ENCODE results near the gene FRMPD3. TPM values are rescaled to one million over a fixed set of nuclear protein-coding genes. Genes with fewer than 3 reads are reported as not detected.

FRMPD3 gene
- polyA plus RNA-seq, 1 donor (not counting 4 experiments of a cell fraction or from before 2014, with no cell fraction given), result not detected

DNA sequence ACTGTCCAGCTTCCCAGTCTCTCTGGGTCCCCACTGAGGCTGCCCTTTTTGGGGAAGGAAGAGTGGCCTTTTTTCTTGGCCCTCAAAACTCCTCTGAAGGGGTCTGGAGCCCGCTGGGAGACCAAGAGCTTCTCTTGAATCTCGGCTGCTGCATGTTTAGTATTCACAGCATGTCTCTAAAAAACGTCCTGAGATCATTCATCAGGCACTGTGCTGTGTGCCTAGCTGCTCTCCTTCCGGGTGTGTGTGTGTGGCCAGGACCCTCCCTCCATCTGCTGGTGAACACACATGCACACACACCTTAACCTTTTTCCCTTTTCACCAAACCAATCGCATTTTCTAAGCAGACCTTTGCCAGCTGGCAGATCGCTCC is 841 bp upstream of the FRMPD3 start:
- Histone ChIP-seq H3K9ac (ENCODE audit: control insufficient read depth, extremely low read depth, insufficient read depth, low read length) (no peak overlapping the region), H3K27ac (ENCODE audit: control insufficient read depth, insufficient read depth, low read length) (no peak overlapping the region), H3K9me3 (ENCODE audit: control insufficient read depth, low read depth, low read length) (no peaks in the 10 kb centered on the region), H3K79me2 (ENCODE audit: control insufficient read depth, insufficient read depth, low read length) (no peaks in the 10 kb centered on the region), H3K9me1 (ENCODE audit: control insufficient read depth, extremely low read depth, insufficient read depth, low read length) (no peaks in the 10 kb centered on the region), H3K27me3 (ENCODE audit: control insufficient read depth, extremely low read depth, insufficient read depth, low read length) (peaks cover 58% of the 10 kb centered on the region), H2AFZ (ENCODE audit: control insufficient read depth, low read length) (no peak overlapping the region), H3K4me1 (ENCODE audit: control insufficient read depth, extremely low read depth, insufficient read depth, low read length) (no peaks in the 10 kb centered on the region), H3K4me2 (ENCODE audit: control insufficient read depth, extremely low read depth, insufficient read depth, low read depth, low read length) (peak overlapping the region; percentile 30), H4K20me1 (ENCODE audit: control insufficient read depth, extremely low read depth, insufficient read depth, low read length) (no peaks in the 10 kb centered on the region), H3K4me3 (ENCODE audit: control insufficient read depth in 2 of 3, extremely low read depth in 1 of 3, insufficient read depth in 2 of 3, low read depth in 1 of 3, low read length in 3 of 3) (no peak overlapping the region), H3K36me3 (ENCODE audit: control insufficient read depth in 2 of 2, extremely low read depth in 1 of 2, insufficient read depth in 2 of 2, low read length in 2 of 2) (no peaks in the 10 kb centered on the region)
- no peak for TF ChIP-seq EZH2 (IDR thresholded peaks at IDR 0.05; ENCODE audit: low read length)
- TF ChIP-seq, protein P1, sequence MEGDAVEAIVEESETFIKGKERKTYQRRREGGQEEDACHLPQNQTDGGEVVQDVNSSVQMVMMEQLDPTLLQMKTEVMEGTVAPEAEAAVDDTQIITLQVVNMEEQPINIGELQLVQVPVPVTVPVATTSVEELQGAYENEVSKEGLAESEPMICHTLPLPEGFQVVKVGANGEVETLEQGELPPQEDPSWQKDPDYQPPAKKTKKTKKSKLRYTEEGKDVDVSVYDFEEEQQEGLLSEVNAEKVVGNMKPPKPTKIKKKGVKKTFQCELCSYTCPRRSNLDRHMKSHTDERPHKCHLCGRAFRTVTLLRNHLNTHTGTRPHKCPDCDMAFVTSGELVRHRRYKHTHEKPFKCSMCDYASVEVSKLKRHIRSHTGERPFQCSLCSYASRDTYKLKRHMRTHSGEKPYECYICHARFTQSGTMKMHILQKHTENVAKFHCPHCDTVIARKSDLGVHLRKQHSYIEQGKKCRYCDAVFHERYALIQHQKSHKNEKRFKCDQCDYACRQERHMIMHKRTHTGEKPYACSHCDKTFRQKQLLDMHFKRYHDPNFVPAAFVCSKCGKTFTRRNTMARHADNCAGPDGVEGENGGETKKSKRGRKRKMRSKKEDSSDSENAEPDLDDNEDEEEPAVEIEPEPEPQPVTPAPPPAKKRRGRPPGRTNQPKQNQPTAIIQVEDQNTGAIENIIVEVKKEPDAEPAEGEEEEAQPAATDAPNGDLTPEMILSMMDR (optimal IDR thresholded peaks at IDR 0.05 in 1 of 3, IDR thresholded peaks at IDR 0.05 in 1 of 3, conservative IDR thresholded peaks at IDR 0.05 in 1 of 3; ENCODE audit: extremely low read depth in 1 of 3, insufficient read depth in 2 of 3, low read length in 3 of 3), result no peak
- no peak for DNase-seq (ENCODE audit: low read depth, low spot score)
- dilution Hi-C loops (cut with MboI; ENCODE audit: extremely low pct_ligation_motif_present, low sequenced_read_pairs), result no loop called here
- no peak for FAIRE-seq

DNA sequence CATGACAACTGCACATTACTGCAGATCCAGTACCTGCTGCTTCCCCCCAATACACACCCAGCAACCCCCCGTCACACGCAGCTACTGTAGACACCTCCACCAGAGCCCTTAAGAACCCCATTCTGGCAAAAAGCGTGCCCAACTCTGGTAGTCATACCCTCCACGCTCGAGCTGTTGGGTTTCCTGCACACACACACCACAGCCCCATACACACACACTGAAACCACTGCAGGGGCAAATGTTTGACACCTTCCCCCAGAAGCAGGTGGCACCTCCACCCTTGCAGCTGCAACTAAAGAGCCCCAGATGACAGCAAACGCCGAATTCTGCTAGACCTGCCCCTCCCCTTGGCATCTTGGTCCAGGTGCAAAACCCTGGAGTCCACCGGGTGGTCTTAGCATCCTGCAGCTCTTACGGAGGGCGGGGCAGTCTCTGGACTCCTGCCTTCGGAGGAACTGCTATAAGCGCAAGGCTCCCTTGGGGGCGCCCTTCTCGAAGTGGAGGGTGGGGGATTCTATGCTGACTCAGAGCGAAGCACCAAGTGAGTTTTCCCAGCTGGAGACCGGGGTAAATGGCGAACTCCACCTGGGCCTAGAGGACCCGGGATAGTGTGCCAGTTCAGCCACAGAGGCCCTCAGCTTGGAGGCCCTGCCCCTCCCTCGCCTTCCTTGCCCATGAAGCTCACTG is 1.5 kb downstream of the FRMPD3 start:
- no peak overlapping the region for H3K4me2 ChIP-seq (ENCODE audit: control insufficient read depth, extremely low read depth, insufficient read depth, low read depth, low read length)
- H3K9me1 ChIP-seq (ENCODE audit: control insufficient read depth, extremely low read depth, insufficient read depth, low read length), result no peaks in the 10 kb centered on the region
- no peak overlapping the region for H3K27ac ChIP-seq (ENCODE audit: control insufficient read depth, insufficient read depth, low read length)
- DNase-seq (ENCODE audit: low read depth, low spot score), result no peak
- H3K36me3 ChIP-seq (ENCODE audit: control insufficient read depth in 2 of 2, extremely low read depth in 1 of 2, insufficient read depth in 2 of 2, low read length in 2 of 2), result no peaks in the 10 kb centered on the region
- dilution Hi-C loops (cut with MboI; ENCODE audit: extremely low pct_ligation_motif_present, low sequenced_read_pairs), result no loop called here
- no peak for TF ChIP-seq EZH2 (IDR thresholded peaks at IDR 0.05; ENCODE audit: low read length)
- TF ChIP-seq, protein P1 (optimal IDR thresholded peaks at IDR 0.05 in 1 of 3, IDR thresholded peaks at IDR 0.05 in 1 of 3, conservative IDR thresholded peaks at IDR 0.05 in 1 of 3; ENCODE audit: extremely low read depth in 1 of 3, insufficient read depth in 2 of 3, low read length in 3 of 3), result no peak
- H3K79me2 ChIP-seq (ENCODE audit: control insufficient read depth, insufficient read depth, low read length), result no peaks in the 10 kb centered on the region
- no peak overlapping the region for H2AFZ ChIP-seq (ENCODE audit: control insufficient read depth, low read length)
- no peaks in the 10 kb centered on the region for H3K4me1 ChIP-seq (ENCODE audit: control insufficient read depth, extremely low read depth, insufficient read depth, low read length)
- FAIRE-seq, result no peak
- H3K4me3 ChIP-seq (ENCODE audit: control insufficient read depth in 2 of 3, extremely low read depth in 1 of 3, insufficient read depth in 2 of 3, low read depth in 1 of 3, low read length in 3 of 3), result no peak overlapping the region
- no peak overlapping the region for H3K9ac ChIP-seq (ENCODE audit: control insufficient read depth, extremely low read depth, insufficient read depth, low read length)
- H3K9me3 ChIP-seq (ENCODE audit: control insufficient read depth, low read depth, low read length), result no peaks in the 10 kb centered on the region
- H4K20me1 ChIP-seq (ENCODE audit: control insufficient read depth, extremely low read depth, insufficient read depth, low read length), result no peaks in the 10 kb centered on the region
- peaks cover 42% of the 10 kb centered on the region for H3K27me3 ChIP-seq (ENCODE audit: control insufficient read depth, extremely low read depth, insufficient read depth, low read length)
